GM12892 (cell line): ENCODE results near the gene CNTNAP2.

Experiments used
- POLR2A ChIP-seq: IDR thresholded peaks from 2 replicates; pipeline ENCODE4 v1.6.1; 2011; ENCODE audit warnings: low read depth, low read length, control low read depth
- POLR2AphosphoS5 ChIP-seq: IDR thresholded peaks from 2 replicates; pipeline ENCODE4 v1.6.1; 2011; ENCODE audit warnings: low read depth, low read length, control low read depth

- TF ChIP-seq POLR2AphosphoS5, result no peak
- no peak for TF ChIP-seq POLR2A
Measured at GRCh38 chr7:147771344-147771743, 1654.7 kb downstream of the CNTNAP2 start.
